ENCODE data around the gene MRPS31.
A peak's percentile ranks its signal among the peaks of the same experiment; 100 is the strongest.
"Not testable (repeated sequence)": the region's sequence is repeated elsewhere in the genome, so short reads cannot be mapped to it uniquely, and the experiment has no call there.

The MRPS31 gene

GRCh38 chr13:40789275-40790153 is 18.5 kb upstream of the MRPS31 start, which contains the start of gene SLC25A15:
Gene SLC25A15, plus strand, starts transcription at chr13:40789611. Its CDS starts 3,616 bp downstream, at chr13:40793227.
- DNase-seq (ENCODE audit: low spot score), result peak; percentile 73

GRCh38 chr13:40788540-40789274 is 17.7 kb upstream of the MRPS31 start:
- not testable (repeated sequence) for DNase-seq (ENCODE audit: low spot score)

DNA sequence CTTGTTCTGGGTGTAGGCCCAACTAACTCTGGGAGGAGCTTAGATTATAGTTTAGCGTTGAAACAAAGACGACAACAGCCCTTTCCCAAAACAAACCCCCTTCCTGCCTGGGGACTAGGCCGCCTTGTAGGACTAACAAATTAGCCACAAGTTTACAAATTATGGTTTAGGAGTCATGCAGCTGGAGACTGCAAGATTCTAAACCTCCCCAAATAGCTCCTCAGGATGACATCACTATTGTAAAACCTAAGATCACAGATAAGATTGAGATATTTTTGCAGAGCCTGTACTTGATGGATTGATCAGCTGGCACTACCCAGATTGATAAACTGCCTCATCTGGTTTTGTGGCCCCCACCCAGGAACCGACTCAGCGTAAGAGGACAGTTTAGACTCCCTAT is 16.1 kb upstream of the MRPS31 start:
- no peak for DNase-seq (ENCODE audit: low spot score)

GRCh38 chr13:40786568-40786996 is 15.6 kb upstream of the MRPS31 start:
- peak; percentile 29 for DNase-seq (ENCODE audit: low spot score)

- no peak for DNase-seq (ENCODE audit: low spot score)
These were observed 13.6 kb upstream of the MRPS31 start for GRCh38 chr13:40784540-40784939.

- DNase-seq (ENCODE audit: low spot score), result not testable (repeated sequence)
These were observed 12.0 kb upstream of the MRPS31 start for GRCh38 chr13:40782971-40783370.

DNA sequence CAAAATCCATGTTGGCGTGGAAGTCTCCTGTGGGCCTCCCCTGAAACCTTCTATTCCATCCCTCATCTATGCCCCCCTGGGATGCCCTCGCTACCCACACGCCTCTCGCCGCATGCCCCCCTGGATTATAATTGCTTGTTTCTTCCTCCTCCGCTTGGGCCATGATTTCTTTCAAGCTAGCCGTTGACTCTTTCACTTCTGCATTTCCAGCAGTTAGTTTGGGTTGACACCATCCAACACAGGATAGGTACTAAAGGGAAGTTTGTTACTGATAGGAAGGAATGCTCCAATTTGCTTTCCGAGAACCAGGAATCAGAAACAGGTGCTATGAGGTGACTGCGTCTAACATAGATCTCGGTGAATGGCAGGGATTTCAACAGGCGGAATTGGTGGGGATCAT is 10.7 kb upstream of the MRPS31 start:
- DNase-seq (ENCODE audit: low spot score), result no peak

- no peak for DNase-seq (ENCODE audit: low spot score)
These were observed 9.9 kb upstream of the MRPS31 start for GRCh38 chr13:40780822-40781401.

GRCh38 chr13:40779796-40780285 is 8.9 kb upstream of the MRPS31 start:
- no peak for DNase-seq (ENCODE audit: low spot score)

DNA sequence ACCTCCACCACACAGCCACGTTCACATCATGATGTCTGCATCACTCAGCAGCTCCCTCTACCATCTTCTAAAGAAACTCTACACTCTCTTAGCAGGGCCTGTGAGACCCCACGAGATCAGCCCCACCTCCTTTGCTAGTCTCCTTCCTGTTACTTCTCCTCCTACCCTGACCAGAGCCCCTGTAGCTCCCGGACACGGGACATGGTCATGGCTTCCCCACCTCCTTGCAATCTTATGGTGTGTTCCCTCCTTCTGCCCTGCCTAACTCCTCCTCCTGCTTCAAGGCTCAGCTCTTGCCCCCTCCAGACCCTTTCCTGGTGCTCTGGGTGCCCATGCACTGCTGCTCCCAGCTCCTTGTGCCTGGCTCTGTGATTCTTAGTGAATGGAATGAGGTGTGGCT is 8.1 kb upstream of the MRPS31 start:
- no peak for DNase-seq (ENCODE audit: low spot score)

DNA sequence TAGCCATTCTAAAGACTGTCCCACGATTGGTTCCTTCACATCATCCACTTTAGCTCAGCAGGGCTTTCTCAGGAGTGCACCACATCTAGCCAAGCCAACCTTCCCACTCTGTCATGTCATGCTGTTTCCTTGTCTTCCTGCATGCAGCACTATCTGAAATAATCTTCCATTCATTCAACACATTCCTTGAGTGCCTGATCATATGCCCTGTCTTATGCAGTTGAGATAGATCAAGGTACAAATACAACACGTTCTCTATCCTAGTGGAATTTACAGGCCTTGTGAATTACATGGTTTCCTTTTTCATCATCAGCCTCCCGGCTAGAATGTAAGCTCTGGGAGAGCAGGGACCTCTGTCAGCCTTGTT is 6.8 kb upstream of the MRPS31 start:
- DNase-seq (ENCODE audit: low spot score), result no peak

DNA sequence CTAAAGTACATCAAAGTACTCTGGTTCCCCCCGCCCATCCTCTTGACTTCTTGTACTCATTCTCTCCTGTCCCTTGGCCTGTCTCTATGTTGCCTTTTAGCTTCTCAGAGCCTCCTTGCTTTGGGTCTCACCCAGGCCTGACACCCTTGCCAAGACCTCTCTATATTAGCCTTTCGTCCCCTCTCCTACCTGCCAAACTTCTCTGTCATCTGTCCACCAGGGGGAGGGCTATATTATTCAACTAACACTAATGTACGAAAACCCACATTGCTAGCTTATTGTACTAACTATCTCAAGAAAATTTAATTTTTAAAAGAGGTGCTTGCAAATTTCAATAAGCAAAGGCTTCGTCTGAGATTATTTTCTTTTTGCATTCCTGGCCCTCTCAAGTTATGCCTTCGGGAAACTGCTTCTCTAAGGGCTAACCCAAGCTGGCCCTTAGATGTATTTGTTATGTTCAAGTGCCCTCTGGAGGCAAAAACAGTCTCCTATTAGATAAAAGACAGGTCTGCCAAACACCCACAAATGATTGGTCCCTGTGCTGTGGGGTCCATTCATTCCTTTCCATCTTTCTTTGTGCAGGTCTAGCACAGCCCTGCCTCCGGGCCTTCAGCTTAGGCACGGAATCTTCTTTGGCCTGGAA is 6.3 kb upstream of the MRPS31 start:
- peak; percentile 52 for DNase-seq (ENCODE audit: low spot score)

GRCh38 chr13:40776681-40777165 is 5.7 kb upstream of the MRPS31 start:
- peak; percentile 43 for DNase-seq (ENCODE audit: low spot score)

- DNase-seq (ENCODE audit: low spot score), result no peak
These were observed 5.2 kb upstream of the MRPS31 start for GRCh38 chr13:40776232-40776631.

DNA sequence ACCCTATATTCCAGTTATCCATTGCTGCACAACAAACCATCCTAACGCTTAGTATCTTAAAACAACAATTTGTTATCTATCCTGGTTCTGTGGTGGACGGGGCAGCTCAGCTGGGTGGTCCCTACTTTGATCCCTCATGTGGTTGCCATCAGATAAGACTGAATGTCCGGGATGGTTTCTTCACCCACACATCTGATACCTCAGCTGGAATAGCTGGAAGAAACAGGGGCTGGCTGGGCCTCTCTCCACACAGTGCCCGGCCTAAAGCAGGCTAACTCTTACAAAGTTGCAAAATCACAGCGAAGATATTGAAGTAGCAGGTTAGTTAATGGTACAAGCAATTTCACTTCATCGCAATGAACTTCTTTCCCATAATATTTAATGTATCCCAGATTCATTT is 3.7 kb upstream of the MRPS31 start:
- DNase-seq (ENCODE audit: low spot score), result no peak

GRCh38 chr13:40772765-40773473 is 1.9 kb upstream of the MRPS31 start:
- no peak for DNase-seq (ENCODE audit: low spot score)

DNA sequence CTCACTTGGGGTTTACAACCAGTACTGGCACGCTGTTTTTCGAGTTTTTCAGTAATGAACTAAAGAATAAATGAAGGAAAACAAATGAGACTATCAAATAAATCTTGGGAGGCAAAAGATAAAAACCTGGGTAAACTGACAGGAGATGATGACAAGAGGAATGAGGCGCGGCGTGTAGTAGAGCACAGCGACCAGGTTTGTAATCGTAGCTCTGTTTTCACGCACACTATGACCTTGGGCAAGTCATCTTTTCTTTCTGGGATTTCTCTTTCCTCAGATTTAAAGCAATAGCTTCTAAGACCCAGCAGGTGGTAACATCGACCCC is 419 bp downstream of the MRPS31 start:
- no peak for DNase-seq (ENCODE audit: low spot score)

DNA sequence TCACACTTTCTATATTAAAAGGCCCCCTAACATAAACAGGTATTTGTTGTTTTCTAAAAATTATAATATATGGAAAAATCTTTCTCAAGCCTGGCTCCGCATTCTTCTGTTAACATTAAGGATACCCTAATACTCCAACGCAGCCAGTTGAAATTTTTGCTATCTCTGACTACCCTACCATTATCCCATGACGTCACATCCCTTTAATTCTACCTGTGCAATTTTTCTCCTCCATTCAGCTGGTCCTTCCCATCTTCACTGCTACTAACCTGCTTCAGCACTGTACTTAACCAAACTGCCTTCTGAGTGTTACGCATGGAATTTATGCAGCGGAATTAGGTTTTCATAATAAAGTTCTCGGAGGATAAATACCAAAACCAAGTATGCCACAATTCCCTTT is 1.0 kb downstream of the MRPS31 start:
- no peak for DNase-seq (ENCODE audit: low spot score)

GRCh38 chr13:40765602-40766001 is 5.4 kb downstream of the MRPS31 start:
- no peak for DNase-seq (ENCODE audit: low spot score)

DNA sequence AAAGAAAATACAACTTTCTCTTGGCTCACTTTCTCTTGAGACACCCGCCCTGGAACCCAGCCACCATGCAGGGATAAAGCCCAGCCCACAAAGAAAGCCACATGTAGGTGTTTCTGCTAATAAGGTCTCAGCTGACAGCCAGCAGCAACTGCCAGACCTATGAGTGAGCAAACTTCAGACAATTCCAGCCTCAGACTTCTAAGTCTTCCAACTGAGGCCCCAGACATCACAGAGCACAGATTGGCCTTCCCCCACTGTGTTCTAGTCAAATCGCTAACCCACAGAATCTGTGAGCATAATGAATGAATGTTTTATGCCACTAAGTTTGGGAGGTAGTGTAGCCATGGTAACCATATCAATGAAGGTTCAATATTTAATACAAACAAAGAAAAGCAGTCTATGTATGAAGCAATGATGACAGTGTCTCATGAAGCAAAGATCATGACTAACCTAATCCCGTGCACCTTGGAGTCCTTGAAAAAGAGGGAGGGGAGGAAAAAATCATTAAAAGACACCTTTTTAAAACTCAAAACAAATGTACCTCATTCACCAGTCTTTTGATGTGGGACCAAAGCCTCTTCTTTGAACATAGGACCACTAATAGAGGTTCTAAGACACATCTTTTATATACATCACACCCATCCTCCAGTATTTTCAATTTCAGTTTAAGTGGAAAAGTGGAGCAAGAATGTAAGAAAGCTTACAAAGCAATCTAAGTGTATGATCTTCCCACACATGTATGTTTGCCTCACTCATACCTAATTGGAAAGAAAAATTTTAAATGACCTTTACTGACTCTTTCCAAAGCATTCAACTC is 6.2 kb downstream of the MRPS31 start:
- DNase-seq (ENCODE audit: low spot score), result no peak

DNA sequence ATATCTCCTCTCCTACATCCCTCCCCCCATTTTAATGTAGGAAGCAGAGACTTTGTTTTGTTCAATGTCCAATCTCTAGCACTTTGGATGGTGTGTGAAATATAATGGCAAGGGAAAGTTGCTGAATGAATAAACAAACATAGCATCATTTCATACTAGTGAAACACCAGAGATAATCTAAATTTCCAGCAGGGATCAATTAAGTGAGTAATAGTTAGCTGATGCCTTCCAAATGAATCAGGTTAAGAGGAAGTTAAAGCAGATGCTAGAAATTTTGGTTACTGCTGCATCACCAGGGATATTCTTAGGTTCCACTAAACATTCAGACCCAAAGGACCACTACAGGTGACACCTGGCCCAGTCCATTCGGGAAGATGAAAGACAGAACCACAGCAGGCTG is 8.1 kb downstream of the MRPS31 start:
- no peak for DNase-seq (ENCODE audit: low spot score)

Data from kidney capillary endothelial cell (primary cell).